HG03575 (cell line): ENCODE results near the gene GALNT9.
"Not testable (repeated sequence)": the region's sequence is repeated elsewhere in the genome, so short reads cannot be mapped to it uniquely, and the experiment has no call there.

Experiments used
- ATAC-seq: cut with Tn5 transposase; IDR thresholded peaks from one replicate; pipeline ENCODE4 v1.9.1; 2021; ENCODE audit not compliant: unreplicated experiment, insufficient number of reproducible peaks, low FRiP score; ENCODE audit errors: extremely low read depth

Gene GALNT9

GRCh38 chr12:132151766-132152410 lies 177.5 kb downstream of the GALNT9 start:
- no peak for ATAC-seq

- ATAC-seq = no peak
Measured at GRCh38 chr12:132151145-132151765, 178.1 kb downstream of the GALNT9 start.

- ATAC-seq = no peak
Measured at GRCh38 chr12:132150780-132151144, 178.6 kb downstream of the GALNT9 start.

- not testable (repeated sequence) for ATAC-seq
Measured at GRCh38 chr12:132149526-132149925, 179.9 kb downstream of the GALNT9 start.

- ATAC-seq = no peak
Measured at GRCh38 chr12:132148368-132149045, 180.9 kb downstream of the GALNT9 start.

GRCh38 chr12:132147423-132148367 lies 181.7 kb downstream of the GALNT9 start:
- no peak for ATAC-seq

GRCh38 chr12:132146772-132147422 lies 182.5 kb downstream of the GALNT9 start:
- no peak for ATAC-seq
